ENCODE measurements around the gene DPP4.

DPP4 gene

DNA sequence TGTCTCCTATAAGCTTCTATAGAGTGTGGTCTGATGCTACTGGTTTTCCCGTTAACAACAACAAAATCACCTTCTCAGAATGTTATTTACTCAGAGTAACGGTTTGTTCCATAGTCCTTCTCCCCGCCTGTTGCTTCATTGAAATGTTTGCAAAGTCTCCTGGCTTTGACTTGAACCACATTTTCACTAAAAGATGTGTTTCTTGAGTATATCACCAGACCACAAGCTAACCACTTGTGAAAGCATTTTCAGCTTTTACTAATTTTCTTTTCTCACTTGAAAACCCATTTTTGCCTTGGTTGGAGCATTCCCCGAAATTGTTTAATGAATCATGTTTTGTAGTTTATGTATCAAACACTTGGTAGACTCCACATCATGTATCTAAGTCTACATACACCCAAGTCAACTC is 121.2 kb downstream of the DPP4 start:
- Histone ChIP-seq H3K27ac (ENCODE audit: low read depth, low read length) (no peak overlapping the region), H3K4me3 (ENCODE audit: low read length) (no peak overlapping the region), H3K27me3 (ENCODE audit: insufficient read depth, low read length) (no peaks in the 10 kb centered on the region), H3K4me1 (ENCODE audit: insufficient read depth, low read length) (no peaks in the 10 kb centered on the region), H3K9me3 (ENCODE audit: insufficient read depth, low read depth, low read length) (no peaks in the 10 kb centered on the region), H3K9ac (ENCODE audit: low read depth, low read length) (no peak overlapping the region), H3K36me3 (ENCODE audit: insufficient read depth, low read length) (no peaks in the 10 kb centered on the region)
- WGBS: 93% methylated on average over 3 of the region's 4 CpGs

DNA sequence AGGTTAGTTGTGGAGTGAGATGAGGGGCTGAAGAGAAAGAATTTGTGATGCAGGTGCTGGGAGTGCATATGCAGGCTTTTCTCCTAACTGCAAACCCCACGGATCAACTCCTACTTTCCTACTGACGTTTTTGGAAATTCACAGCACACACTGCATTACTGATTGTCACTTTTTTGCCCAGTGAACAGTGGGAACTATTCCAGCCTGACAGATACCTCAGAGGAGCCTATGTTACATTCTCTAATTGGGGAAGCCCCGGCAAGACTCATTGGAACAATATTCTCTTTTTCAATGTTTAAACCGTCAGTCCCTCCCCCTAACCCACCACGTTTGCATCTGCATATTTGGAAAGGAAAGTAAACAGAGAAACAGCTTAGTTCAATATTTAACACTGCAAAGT is 126.2 kb downstream of the DPP4 start:
- Histone ChIP-seq H3K4me1 (ENCODE audit: insufficient read depth, low read length) (no peaks in the 10 kb centered on the region), H3K27ac (ENCODE audit: low read depth, low read length) (no peak overlapping the region), H3K36me3 (ENCODE audit: insufficient read depth, low read length) (no peaks in the 10 kb centered on the region), H3K4me3 (ENCODE audit: low read length) (no peak overlapping the region), H3K9ac (ENCODE audit: low read depth, low read length) (no peak overlapping the region), H3K9me3 (ENCODE audit: insufficient read depth, low read depth, low read length) (no peaks in the 10 kb centered on the region), H3K27me3 (ENCODE audit: insufficient read depth, low read length) (no peaks in the 10 kb centered on the region)
- WGBS: 37% methylated on average over 5 of the region's 5 CpGs

DNA sequence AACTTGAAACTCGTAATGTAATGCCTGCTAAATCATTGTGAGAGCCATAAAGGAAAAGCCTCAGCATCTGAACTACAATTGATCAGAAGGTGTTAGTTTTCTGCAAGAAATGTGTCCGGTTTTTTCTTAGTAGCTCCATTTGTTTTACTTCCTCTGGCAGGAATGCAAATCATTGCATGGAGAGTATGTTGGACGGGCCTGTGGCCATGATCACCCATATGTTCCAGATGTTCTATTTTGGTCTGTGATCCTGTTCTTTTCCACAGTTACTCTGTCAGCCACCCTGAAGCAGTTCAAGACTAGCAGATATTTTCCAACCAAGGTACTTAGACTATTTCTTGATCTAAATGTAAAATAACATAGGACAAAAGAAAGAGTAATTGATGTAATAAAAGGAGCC is 126.6 kb downstream of the DPP4 start:
- Histone ChIP-seq H3K9ac (ENCODE audit: low read depth, low read length) (no peak overlapping the region), H3K9me3 (ENCODE audit: insufficient read depth, low read depth, low read length) (no peaks in the 10 kb centered on the region), H3K4me1 (ENCODE audit: insufficient read depth, low read length) (no peaks in the 10 kb centered on the region), H3K36me3 (ENCODE audit: insufficient read depth, low read length) (no peaks in the 10 kb centered on the region), H3K4me3 (ENCODE audit: low read length) (no peak overlapping the region), H3K27me3 (ENCODE audit: insufficient read depth, low read length) (no peaks in the 10 kb centered on the region), H3K27ac (ENCODE audit: low read depth, low read length) (no peak overlapping the region)
- WGBS: 86% methylated on average over 3 of the region's 3 CpGs

DNA sequence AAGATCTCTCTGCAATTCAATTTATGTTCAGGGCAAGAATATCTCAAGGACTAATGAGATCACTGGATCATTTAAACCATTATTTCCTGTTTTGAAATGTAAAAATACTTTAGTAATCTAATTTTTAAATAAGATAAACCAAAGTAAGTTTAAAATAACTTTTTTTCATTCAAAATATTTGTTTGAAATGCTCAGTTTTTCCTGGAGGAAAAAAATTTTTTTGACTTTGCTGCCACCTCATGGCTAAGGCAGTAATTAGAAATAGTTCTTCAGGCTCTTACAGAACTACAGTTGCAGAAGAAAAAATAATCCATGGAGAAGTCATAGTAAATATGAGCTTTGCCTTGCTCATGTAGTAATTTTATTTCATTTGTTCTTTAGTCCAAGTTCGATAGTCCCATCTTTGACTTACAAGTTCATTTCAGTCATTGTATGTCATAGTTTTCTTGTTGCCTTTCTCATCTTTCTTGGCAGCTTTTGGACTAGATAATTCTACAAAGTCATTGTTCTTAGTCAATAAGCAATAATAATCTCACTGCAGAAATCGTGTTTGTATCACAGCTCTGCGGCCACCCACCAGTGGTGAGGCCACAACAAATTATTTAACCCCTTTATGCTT is 127.4 kb downstream of the DPP4 start:
- Histone ChIP-seq H3K4me3 (ENCODE audit: low read length) (no peak overlapping the region), H3K36me3 (ENCODE audit: insufficient read depth, low read length) (no peaks in the 10 kb centered on the region), H3K27me3 (ENCODE audit: insufficient read depth, low read length) (no peaks in the 10 kb centered on the region), H3K27ac (ENCODE audit: low read depth, low read length) (no peak overlapping the region), H3K4me1 (ENCODE audit: insufficient read depth, low read length) (no peaks in the 10 kb centered on the region), H3K9me3 (ENCODE audit: insufficient read depth, low read depth, low read length) (no peaks in the 10 kb centered on the region), H3K9ac (ENCODE audit: low read depth, low read length) (no peak overlapping the region)
- 38% methylated on average over 3 of the region's 3 CpGs for WGBS

DNA sequence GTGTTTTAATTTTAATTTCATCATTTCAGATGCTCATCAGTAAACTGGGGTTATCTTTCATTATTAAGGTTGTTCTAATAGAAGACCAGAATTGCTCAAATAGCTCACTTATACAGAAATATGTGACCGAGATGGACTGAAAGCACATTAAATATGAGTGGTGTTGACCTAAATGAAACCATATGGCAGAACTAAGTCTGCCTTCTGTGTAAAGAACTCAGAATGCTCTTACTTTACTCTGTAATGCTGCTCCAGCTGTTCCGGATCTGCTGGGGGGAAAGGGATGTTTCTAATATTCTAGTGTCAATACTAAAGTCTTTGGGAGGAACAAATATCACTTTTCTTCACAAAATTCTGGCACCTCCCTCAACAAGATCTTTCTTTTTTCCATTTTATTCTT is 131.0 kb downstream of the DPP4 start:
- no peak overlapping the region for H3K27ac ChIP-seq (ENCODE audit: low read depth, low read length)
- no peaks in the 10 kb centered on the region for H3K36me3 ChIP-seq (ENCODE audit: insufficient read depth, low read length)
- H3K4me1 ChIP-seq (ENCODE audit: insufficient read depth, low read length): no peaks in the 10 kb centered on the region
- no peaks in the 10 kb centered on the region for H3K27me3 ChIP-seq (ENCODE audit: insufficient read depth, low read length)
- no peak overlapping the region for H3K4me3 ChIP-seq (ENCODE audit: low read length)
- H3K9me3 ChIP-seq (ENCODE audit: insufficient read depth, low read depth, low read length): no peaks in the 10 kb centered on the region
- H3K9ac ChIP-seq (ENCODE audit: low read depth, low read length): no peak overlapping the region
- WGBS: 80% methylated on average over 2 of the region's 2 CpGs

Data from HUES64 (cell line).